ENCODE measurements around the gene NRXN3.

Gene NRXN3

DNA sequence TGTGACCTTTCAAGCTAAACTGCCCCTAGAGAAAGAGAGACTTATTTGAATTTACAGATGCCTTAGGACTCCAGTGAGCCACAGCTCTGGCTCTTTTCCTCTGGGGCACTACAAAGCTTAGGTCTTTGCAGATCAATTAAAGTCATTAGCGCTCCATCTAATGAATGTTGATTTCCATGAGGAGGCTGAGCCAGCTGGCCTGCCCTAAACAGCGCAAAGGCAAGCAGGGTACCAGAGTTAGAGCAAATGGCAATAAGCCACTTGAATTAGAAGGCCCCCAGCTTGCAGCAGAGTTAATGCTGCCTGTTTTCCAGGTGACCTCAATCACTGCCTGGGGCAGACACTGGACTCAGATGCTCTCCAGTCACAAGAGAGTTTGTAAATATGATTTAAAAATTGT, 1345.8 kb downstream of the NRXN3 start:
- no peak for DNase-seq (ENCODE audit: low read depth in 2 of 2)

DNA sequence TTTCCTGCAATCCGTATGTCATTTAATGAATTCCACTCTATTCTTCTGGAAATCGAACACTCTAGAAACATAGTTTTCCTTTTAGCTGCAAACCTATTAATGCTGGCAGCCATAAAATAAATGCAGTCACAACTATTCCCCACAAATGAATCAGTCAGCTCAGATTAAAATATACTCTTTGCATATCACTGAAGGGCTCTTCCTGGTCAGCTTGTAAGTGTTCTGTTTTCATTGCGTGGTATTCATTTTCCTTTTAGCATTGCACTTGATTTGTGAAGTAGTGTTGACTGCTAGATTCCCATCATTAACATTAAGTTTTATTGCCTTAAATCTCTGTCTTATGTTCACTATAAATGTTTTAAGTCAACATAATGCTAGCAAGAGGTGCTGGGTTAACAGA, 1355.2 kb downstream of the NRXN3 start:
- DNase-seq (ENCODE audit: low read depth in 2 of 2) = no peak

DNA sequence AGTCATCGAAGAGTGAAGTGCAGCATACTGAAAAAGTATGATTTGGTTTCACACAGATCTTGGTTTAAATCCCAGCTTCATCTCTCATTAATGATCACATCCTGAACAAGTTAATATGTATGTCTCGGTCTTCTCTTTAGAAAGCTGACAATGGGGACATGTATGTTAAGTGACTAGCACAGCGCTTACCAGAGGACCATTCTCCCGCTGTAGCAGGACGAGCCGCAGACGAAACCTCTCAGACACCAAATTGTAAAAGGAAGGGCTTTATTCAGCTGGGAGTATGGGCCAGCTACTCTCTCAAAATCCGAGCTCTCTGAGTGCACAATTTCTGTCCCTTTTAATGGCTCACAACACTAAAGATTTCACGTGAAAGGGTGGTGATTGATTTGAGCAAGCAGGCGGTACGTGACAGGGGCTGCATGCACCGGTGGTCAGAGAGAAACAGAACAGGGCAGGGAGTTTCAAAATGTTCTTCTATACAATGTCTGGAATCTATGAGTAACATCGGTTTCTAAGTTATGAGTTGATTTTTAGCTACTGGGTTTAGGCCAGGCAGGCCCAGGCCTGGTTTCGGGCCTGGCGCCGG, 1358.7 kb downstream of the NRXN3 start:
- no peak for DNase-seq (ENCODE audit: low read depth in 2 of 2)

DNA sequence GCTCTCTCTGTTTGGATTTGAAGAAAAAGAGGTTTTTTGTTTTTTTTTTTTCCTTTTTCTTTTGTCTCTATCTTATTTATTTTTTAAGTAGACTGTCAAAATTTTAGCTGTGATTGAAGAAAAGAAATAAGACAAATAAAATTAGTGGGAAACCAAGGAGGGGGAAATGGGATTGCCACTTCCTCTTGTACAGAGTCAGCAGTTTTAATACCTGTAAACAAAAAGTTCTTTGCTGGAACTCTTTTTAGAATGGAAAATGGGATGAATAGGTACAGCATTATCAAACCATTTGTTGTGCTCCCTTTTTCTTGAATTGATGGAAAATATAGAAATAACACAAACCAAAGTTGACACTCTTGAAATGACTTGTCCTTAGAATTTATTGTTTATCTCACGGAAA, 1360.4 kb downstream of the NRXN3 start:
- DNase-seq (ENCODE audit: low read depth in 2 of 2) = no peak

DNA sequence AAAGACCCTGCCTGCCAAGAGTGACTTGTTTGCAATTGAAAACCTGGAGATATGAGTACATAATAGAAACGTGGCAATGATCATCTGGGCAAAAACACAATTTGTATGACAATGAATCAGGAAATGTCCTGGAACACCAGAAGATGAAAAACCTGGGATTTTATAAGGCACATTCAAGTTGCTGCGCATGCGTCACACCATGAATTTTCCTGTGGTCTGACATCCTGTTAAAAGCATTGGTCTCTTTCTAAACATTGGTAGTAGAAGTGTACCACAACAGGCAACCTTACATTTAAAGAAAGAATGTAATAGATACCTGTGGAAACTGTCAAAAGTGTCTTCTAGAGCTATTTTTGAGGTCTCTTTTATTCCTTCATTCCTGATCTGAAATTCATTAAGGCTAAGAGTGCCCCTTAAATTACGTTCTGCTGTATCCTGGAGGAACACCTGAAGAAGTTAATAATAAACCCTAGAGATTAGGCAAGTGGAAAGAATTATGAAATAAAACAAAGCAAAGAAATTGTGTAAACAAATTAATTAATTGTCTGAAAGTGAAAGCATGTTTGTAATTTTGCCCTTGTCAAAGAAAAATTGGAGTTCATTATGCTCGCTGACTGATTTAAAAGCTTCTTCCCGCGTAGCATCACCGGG, 1364.7 kb downstream of the NRXN3 start:
- no peak for DNase-seq (ENCODE audit: low read depth in 2 of 2)

DNA sequence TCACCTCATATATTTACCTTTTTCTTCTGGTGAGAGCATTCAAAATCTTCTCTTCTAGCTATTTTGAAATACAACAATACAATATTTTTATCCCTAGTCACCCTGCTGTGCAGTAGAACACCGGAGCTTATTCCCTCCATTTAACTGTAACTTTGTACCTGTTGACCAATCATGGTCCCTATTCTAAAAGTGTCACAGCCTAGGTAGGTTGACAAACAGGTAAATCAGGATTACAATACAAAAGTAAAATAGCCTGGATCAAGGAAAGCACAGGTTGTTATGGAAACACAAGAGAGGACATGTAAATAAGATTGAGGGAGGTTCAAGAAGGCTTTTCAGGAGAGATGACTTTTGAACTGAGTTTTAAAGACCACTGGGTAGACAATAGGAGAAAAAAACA, 1370.2 kb downstream of the NRXN3 start:
- DNase-seq (ENCODE audit: low read depth in 2 of 2) = no peak

DNA sequence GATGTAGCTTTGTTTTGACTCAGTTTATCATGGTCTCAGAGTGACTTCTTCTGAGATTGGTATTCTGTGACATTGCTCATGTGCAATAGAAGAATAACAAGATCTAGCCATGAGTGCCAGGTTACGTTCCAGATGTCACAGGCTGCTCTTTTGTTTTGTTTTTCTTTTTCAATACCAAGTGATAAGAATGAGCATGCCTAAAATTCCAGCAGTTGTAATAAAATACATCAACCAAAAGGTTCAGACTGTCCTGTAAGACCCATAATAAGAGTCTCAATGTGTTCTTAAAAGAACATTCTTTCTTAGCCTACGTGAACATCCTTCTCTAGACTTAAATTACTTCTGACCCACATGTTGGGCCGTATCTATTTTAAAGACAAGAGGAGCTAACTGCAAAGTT, 1371.9 kb downstream of the NRXN3 start:
- DNase-seq (ENCODE audit: low read depth in 2 of 2) = no peak

DNA sequence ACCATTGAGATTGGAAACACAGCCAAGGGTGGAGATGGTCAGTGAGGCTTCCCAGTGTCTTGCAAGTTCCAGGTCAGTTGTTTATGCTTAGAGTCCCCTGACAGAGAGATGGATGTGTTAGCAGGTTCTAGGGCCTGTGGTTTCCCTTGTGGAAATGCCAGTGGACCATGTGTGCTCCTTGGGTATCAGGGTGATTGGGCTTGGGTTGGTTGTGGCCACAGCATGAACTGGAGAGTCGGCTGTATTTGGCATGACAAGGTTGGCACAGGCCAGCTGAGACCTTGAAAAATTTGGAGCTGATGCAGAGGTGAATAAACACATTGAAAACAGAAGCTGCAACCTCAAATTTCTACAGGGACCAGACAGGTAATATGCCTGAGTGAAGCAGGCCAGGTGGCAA, 1373.2 kb downstream of the NRXN3 start:
- no peak for DNase-seq (ENCODE audit: low read depth in 2 of 2)

DNA sequence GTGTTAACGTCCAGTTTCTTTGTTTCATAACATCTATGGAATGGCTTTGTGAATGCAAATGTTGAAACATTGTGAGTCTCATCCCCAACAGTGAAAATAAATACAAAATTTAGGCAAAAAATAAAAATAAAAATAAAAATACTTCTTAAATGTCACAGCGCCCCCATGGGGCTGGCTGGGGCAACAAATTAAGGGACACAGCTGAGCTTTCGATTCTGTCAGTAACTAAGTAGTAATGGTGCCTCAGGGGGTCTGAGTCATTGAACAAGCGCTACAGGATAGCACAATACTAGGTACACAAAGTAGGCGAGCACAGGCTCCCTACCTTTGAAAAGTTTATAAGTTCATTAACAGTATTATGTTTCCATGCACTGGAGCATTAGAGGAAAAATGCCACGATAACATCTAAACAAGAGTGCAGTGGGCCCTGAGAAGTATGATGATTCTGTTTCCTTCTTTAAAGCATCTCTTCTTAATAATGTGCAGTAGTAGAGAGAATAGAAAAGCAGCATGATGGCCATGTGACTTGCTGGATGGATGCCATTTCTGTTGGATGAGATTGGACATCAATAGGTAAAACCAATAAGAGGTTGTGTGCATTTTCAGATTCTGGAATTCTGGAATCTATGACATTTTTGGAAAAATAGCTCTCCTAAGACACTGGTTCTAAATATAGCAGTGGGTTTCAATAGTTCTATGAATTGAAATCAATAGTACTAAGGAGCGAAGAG, 1374.0 kb downstream of the NRXN3 start:
- no peak for DNase-seq (ENCODE audit: low read depth in 2 of 2)

DNA sequence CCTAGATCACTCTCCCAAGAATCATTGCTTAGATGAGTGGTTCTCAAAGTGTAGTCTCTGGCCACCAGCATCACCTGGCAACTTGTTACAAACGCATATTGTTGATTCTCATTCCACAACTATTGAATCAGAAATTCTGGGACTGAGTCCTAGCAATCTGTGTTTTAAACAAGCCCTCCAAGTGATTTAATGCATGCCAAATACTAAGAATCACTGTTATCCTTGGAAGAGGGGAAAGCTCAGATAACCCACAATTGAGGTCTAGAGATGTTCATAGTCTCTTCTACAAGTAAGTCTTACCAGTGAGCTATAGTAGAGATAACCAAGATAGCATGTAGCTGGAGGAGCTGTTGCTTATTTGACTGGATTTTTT, 1374.5 kb downstream of the NRXN3 start:
- no peak for DNase-seq (ENCODE audit: low read depth in 2 of 2)

DNA sequence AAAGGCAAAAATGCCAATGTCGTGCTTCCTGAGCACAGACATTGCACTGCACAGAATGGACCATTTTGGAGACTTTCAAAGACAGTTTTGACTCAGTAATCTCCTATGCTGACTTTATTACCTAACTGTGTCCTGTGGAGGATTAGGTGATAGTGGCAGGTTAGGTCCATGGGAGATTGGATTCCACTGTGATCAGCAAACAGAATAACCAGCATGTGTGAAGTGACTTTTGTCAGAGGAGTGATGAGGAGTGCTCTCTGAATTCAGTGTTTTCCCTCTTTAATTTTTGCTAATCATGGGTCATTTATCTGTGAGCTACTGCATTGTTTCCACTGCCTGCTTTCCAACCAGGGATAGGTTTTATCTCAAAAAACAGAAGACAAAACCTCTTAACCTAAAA, 1378.7 kb downstream of the NRXN3 start:
- no peak for DNase-seq (ENCODE audit: low read depth in 2 of 2)

DNA sequence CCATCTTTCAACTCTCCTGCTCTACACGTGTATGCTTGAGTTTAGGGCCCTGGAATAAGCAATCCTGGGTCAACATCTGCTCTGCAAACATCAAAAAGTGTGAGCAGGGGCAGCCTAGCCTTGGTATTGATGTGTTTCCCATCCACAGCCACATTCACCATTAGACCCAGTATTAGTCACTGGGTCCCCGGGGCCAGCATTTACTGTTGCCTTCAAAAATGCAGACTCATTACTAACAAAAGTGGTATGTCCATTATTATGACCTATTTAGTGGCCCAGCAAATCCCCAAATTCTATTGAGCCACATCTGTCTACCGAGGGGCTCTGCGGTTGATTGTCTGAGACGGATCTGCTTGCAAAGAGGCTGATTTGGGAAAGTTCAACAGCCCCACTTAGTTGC, 1379.3 kb downstream of the NRXN3 start:
- DNase-seq (ENCODE audit: low read depth in 2 of 2) = no peak

DNA sequence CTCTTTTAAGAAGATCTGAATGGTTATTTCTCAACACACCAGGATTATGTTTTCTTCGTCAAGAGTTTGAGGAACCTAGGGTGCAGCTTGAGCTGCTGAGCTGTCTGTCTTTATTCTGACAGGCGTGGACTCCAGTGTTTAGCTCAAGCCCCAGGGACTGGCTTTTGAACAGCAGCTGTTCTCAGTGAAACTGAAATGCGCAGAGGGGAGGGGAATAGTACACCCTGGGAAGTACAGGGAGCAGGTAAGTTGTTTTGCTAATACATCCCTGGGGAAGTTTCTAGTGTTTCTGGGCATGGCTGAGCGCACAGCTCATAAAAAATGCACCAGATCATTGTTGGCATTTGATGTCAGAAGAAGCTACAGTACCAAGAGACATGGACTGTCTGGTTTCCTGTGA, 1381.3 kb downstream of the NRXN3 start:
- no peak for DNase-seq (ENCODE audit: low read depth in 2 of 2)

DNA sequence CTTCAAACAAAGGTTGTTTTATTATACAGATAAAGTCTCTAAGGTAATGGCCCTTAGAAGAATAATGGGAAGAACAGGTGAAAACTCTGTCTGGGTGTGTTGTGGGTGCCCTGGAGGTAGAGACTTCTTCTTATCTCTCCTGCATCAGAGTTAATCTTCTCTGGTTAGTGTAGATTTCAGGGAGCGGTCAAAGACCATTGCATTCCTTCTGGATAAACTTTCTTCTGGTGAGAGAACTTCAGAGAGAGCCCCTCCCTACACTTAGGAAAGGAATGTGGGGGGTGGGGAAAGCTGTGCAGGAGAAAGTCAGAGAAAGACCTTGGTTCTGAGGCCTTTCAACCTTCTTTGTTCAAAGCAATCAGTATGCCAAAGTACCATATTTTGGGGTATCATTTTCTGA, 1382.6 kb downstream of the NRXN3 start:
- no peak for DNase-seq (ENCODE audit: low read depth in 2 of 2)

DNA sequence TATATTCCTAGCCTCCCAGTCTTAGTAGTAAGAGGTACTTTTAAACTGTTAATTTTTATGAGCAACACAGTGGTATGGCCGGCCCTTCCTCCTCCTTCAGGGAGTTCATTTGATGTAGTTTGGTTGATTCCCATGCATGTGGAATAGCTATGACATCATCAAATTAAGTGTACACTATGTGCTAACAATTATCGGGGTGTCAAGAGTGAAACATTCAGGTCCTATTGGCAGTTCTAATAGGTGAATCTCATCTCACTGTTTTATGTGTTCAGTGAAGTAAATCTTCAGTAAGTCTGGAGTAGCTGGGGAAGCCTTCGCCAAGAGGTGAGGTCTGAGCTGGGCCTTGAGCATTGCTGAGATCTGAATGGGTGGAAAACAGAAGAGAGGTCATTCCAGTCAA, 1384.6 kb downstream of the NRXN3 start:
- no peak for DNase-seq (ENCODE audit: low read depth in 2 of 2)

DNA sequence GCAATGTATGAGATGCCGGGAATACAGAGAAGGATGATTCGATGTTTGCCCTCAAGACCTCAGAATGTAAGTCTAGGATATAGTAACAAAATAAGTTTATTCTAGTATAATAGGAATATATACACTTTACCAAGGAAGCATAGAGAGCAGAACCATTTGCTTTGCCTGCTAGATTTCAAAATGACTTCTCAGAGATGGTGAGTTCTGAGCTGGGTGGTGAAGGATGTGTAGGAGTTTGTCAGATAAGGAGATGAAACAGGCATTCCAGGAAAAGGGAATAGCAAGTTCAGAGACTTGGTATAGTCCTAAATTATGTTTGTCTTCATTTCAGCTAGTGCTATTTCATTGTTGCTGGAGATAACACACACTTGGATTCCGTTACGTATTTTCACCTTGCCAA, 1385.3 kb downstream of the NRXN3 start:
- DNase-seq (ENCODE audit: low read depth in 2 of 2) = no peak

DNA sequence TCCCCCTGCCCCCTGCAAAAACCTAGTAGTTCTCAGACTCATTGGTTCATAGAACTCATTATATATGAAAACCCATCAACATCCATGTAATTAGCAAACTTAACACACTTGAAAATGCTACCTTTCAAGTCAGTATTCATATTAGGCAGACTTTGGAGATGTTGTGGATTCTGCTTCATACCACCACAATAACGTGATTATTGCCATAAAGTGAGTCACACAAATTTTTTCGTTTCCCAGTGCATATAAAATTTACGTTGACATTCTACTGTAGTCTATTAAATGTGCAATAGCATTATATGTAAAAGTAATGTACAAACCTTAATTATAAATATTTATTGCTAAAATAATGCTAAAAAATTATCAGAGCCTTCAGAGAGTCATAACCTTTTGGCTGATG, 1387.1 kb downstream of the NRXN3 start:
- DNase-seq (ENCODE audit: low read depth in 2 of 2) = no peak

DNA sequence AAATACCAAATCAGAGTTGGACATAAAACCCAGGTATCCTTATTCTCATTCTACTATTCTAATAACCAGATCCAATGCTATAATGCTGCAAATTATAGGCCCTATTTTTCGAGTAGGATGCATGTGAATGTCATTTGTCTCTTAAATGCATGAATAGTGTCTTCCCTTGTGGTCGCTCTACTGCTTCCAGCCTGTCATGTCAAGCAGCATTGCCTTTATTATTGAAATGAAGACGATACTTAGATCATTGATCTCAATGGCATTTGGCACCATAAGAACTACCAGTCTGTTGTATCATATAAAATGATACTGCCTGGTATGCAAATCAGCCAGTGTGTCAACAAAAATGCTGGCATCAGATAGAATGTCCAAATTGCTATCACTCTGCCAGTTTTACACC, 1392.0 kb downstream of the NRXN3 start:
- no peak for DNase-seq (ENCODE audit: low read depth in 2 of 2)

DNA sequence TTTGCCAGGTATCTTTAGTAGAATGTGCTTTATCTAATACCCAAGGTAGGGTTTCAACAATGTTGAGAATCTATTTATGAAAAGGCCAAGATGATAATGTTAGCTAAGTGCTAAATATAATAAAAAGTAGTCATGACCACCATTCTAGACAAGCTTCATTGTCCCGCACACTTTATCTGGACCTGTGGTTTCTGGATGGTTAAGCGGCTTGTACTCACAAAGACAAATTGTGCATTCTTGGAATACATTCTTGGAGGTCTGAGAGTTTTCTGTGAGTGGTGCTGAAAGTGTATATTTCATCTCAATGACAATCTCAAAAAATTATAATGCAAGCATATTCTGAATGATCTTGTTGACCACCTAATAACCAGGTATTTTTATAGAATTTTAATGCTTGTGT, 1394.2 kb downstream of the NRXN3 start:
- no peak for DNase-seq (ENCODE audit: low read depth in 2 of 2)

DNA sequence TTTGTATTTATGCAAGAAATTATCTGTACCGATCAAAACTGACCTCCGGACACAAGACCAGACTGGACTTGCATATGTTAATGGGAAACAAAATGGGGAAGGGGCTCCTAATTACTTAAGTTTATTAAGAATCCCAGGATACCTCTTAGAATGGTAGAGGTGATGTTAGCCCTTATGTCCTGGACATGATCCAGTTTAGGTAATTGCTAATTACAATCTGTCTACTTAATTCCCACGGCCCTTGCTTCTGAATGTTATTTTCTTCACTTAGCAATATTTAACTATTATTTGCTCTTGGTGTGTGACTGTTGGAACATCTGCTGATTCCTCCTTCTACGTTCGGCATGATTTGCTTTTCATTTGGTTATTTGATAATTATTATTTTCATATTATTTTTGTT, 1397.1 kb downstream of the NRXN3 start:
- no peak for DNase-seq (ENCODE audit: low read depth in 2 of 2)

DNA sequence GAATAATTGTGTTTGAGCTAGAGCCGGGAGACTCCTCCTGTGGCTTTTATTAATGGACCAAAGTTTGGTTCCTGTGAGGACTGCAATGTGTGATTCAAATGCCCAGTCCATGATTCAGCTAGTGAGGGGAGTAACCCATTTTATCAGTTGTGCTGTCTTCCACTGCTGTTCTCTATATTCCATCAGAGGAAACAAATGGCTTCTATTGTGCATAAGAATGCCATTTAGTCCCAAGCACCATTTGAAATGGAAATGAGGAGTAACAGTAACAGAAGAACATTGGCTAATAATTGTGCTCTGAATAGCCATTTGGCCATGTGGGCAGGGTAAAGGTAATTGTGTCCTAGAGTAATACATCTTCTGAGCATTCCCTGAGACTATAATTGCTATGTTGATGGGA, 1398.4 kb downstream of the NRXN3 start:
- no peak for DNase-seq (ENCODE audit: low read depth in 2 of 2)

DNA sequence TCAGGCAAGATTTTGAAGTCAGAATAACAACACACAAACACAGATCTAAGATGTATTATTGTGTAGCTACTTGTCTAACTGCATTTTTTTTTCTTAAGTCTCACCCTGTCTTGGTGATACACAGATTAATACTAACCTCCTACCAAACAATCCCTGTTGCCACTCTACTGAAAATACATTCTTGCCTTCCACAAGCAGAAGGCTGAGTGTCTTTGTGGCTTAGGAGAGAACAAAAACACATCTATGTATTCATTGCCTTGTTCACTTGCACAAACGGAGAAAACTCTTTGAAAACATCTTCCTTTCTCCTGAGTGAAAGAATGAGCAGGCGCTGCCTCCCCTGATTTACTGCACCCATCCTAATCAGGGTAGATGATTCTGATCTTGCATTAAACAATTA, 1398.9 kb downstream of the NRXN3 start:
- DNase-seq (ENCODE audit: low read depth in 2 of 2) = no peak

DNA sequence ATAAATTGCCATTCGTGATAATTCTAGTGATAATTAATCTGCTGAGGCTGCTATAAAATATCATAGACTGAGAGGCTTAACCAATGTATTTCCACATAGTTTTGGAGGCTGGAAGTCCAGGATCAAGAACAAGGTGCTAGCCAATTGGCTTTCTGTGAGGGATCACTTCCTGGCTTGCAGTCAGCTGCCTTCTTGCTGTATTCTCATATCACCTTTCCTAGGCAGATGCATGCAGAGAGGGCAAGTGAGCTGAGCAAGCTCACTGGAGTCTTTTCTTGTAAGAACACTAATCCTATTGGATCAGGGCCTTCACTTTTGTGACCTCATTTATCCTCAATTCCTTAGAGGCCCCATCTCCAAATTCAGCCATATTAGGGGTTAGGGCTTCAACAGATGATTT, 1400.5 kb downstream of the NRXN3 start:
- no peak for DNase-seq (ENCODE audit: low read depth in 2 of 2)

DNA sequence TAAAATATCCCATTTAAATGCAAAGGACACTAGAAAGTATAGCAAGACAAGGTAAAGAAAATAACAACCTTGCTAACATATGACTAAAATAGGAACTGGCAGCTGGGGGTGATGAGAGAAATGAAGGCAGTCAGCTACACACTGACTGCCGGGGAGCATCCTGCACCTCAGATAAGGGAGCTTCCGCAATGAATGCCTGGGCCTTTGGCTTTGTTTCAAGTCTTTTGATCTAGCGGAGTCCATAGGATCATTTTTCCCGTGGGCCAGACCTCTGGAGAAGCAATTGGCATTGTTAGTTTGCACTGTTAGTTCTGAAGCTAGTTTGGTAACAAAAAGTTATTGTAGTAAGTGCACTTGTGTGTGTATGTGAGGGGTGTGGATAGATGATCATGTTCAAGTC, 1401.2 kb downstream of the NRXN3 start:
- no peak for DNase-seq (ENCODE audit: low read depth in 2 of 2)
